GM12801 (cell line): ENCODE data around the gene NCAN.

Experiments used
- TF ChIP-seq, protein P1 (sequence below): IDR thresholded peaks from one replicate; pipeline ENCODE4 v1.5.1; 2011; ENCODE audit warnings: control low read depth; ENCODE audit not compliant: insufficient read length; ENCODE audit errors: extremely low read depth

NCAN gene

DNA sequence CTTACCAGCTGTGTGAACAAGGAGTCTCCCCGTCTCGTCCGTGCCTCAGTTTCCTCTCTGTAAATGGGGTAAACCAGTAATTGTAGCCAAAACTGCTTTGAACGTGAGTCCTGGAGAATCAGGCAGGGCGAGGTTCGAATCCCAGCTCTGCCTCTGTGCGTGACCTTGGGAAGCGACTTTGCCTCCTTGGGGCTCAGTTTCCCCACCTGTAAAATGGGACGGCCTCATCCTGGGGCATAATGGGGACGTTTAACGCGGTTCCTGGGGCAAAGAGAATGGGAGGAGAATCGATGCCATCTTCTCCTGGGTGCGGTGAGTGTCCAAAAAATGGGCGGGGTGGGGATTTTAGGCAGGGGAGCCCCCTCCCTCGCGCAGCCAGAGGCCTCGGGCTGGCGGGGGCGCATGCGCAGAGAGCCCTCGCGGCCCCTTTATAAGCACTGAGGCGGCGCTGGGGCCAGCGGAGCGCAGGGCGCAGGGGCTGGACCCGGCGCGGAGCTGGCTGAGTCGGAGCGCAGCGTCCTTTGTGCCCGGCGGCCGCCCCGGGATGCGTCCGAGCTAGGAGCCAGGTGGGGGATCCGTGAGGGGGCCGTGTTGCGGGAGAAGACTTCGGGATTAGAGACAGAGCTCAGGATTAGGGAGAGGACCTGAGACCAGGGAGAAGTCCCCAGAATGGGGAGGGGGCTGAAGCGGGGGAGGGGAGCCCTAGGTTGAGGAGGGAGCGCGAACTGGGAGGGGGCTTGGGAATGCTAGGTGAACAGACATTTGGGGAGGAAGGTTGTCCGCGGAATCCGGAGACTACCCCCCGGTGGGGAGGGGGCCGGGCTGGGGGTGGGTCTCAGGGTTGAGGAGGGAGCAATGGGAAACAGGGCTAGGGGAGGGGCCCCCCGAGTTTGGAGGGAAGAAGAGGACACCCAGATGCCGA is at the start of gene NCAN:
Gene NCAN (plus strand): TSS at position 460 of the 922 bp plus-strand sequence. CDS start 4,996 bp downstream, outside the sequence.
- TF ChIP-seq, protein P1, sequence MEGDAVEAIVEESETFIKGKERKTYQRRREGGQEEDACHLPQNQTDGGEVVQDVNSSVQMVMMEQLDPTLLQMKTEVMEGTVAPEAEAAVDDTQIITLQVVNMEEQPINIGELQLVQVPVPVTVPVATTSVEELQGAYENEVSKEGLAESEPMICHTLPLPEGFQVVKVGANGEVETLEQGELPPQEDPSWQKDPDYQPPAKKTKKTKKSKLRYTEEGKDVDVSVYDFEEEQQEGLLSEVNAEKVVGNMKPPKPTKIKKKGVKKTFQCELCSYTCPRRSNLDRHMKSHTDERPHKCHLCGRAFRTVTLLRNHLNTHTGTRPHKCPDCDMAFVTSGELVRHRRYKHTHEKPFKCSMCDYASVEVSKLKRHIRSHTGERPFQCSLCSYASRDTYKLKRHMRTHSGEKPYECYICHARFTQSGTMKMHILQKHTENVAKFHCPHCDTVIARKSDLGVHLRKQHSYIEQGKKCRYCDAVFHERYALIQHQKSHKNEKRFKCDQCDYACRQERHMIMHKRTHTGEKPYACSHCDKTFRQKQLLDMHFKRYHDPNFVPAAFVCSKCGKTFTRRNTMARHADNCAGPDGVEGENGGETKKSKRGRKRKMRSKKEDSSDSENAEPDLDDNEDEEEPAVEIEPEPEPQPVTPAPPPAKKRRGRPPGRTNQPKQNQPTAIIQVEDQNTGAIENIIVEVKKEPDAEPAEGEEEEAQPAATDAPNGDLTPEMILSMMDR = no peak

- TF ChIP-seq, protein P1 = no peak
Observed at GRCh38 chr19:19162495-19162894, 49.3 kb upstream of the NCAN start.

GRCh38 chr19:19165396-19165795 is 46.4 kb upstream of the NCAN start:
- TF ChIP-seq, protein P1 = no peak

DNA sequence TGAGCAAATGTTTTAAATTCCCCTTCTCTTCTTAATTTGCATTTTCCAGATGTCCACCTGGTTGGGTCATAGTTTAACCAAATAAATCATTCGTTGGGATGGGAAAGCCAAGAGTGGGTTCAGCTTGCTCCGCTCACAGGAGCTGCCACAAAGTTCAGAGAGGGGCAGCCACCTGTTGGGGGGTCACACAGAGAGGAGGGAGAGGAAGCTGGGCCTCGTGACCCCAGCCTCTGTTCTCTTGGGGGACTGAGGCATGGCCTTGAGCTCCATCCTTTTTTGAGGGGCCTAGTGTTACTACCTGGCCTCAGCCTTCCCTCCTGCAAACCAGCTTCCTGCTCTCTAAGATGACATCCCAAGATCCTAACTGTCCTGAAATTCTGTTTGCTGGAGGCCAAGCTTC is 44.1 kb upstream of the NCAN start:
- TF ChIP-seq, protein P1 = no peak

- TF ChIP-seq, protein P1 = no peak
Observed at GRCh38 chr19:19169236-19170052, 42.3 kb upstream of the NCAN start.

DNA sequence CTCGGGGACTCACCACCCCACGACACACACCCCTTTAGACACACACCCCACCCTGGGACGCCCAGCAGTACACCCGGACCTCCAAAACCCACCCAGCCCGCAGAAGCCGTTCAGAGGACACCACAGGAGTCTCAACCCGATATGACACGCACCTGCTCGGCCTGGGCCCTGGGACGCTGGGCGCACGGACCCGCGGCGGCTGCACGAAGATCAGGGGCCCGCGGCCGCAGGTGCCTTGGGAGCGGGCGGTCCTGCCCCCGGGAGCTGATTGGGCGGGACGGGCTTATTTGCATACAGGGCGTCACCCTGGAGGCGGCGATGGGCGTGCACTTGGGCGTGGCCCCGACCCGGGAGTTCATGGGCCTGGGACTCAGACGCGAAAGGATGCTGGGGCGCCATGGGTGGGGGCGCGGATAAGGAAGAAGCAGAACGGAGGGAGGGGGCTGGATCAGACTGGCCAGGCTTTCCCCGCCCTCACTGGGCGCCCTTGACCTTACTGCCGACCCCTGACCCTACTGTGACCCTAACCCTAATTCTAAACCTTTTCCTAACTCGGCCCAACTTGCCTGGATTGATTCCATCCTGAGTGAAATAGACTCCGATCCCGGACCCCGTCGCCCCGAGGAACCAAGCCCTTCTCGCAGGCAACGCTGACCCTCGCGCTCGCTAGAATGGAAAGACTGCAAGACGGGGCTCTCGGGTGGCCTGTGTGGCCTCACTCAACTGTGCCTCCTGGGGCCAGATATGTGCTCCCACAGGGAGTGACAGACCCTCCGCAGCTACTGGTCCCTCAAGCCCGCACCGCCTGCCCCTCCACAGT is 41.5 kb upstream of the NCAN start, which contains the start of gene MEF2B:
Gene MEF2B (minus strand): TSS at position 211 of the 820 bp plus-strand sequence. CDS start 19,528 bp downstream, outside the sequence.
- TF ChIP-seq, protein P1 = no peak
